Measurements from ENCODE around the gene S100A5. TPM values are rescaled to one million over a fixed set of nuclear protein-coding genes. Genes with fewer than 3 reads are reported as not detected.

S100A5 gene
- total and polyA plus RNA-seq, 2 of the 8 experiments (the other 6 are each of a cell fraction or from before 2014, with no cell fraction given), result not detected

GRCh38 chr1:153587314-153587713 lies 46.6 kb upstream of the S100A5 start (continued):
- TF ChIP-seq CHD7 (IDR thresholded peaks at IDR 0.05; ENCODE audit: insufficient replicate concordance, low read length), result no peak
- no peak for TF ChIP-seq EP300 (IDR thresholded peaks at IDR 0.05; ENCODE audit: borderline replicate concordance in 1 of 2, low read depth in 2 of 2, low read length in 2 of 2)
- TF ChIP-seq POU5F1 (IDR thresholded peaks at IDR 0.05; ENCODE audit: low read depth, low read length), result no peak
- TF ChIP-seq SP1 (IDR thresholded peaks at IDR 0.05; ENCODE audit: low read depth, low read length), result no peak
- no peak for TF ChIP-seq TAF7 (optimal IDR thresholded peaks at IDR 0.05; ENCODE audit: borderline replicate concordance, low read depth, low read length)
- TF ChIP-seq JUN (IDR thresholded peaks at IDR 0.05; ENCODE audit: low read depth, low read length), result no peak
- TF ChIP-seq ASH2L (IDR thresholded peaks at IDR 0.05; ENCODE audit: low read length), result no peak
- no peak for TF ChIP-seq HDAC2 (IDR thresholded peaks at IDR 0.05; ENCODE audit: borderline replicate concordance in 1 of 2, low read depth in 2 of 2, low read length in 2 of 2)
- TF ChIP-seq SIRT6 (IDR thresholded peaks at IDR 0.05; ENCODE audit: low read length), result no peak
- no peak for TF ChIP-seq NRF1 (IDR thresholded peaks at IDR 0.05; ENCODE audit: low read depth, low read length)
- TF ChIP-seq BRCA1 (IDR thresholded peaks at IDR 0.05; ENCODE audit: low read depth, low read length), result no peak
- no peak for TF ChIP-seq KDM4A (IDR thresholded peaks at IDR 0.05; ENCODE audit: low read depth, low read length, severe bottlenecking)

All from H1 (cell line).